Lower leg skin (tissue), 4 donors: ENCODE data around the gene SKA2. TPM values are rescaled to one million over a fixed set of nuclear protein-coding genes. Genes with fewer than 3 reads are reported as not detected.
"Not testable (repeated sequence)": the region's sequence is repeated elsewhere in the genome, so short reads cannot be mapped to it uniquely, and the experiment has no call there.

Experiments used
- DNase-seq, 2 donors: peaks; one replicate each; pipeline ENCODE4 v3.0.0-alpha.2; 2019; ENCODE audit warnings: low spot score in 2 of 2
- H3K4me3 ChIP-seq: fragments of 200-600 bp; sonication (generic); 2 replicates; pipeline ENCODE4 v1.5.1; 2017; ENCODE audit warnings: mild to moderate bottlenecking, low read depth; ENCODE audit not compliant: poor library complexity, severe bottlenecking
- CTCF ChIP-seq, 3 donors: fragments of 450-650 bp; IDR thresholded peaks; one replicate each; pipeline ENCODE4 v1.5.1; 2016; ENCODE audit warnings: antibody characterized with exemption in 3 of 3, mild to moderate bottlenecking in 3 of 3, moderate library complexity in 2 of 3
- POLR2A ChIP-seq, 2 donors: fragments of 450-650 bp; IDR thresholded peaks; one replicate each; pipeline ENCODE4 v1.6.1; 2016 to 2017; ENCODE audit warnings: antibody characterized with exemption in 2 of 2, mild to moderate bottlenecking in 1 of 2, moderate library complexity in 1 of 2
- WGBS, 2 donors: methylation state at CpG; one replicate each; pipeline ENCODE4 v1.1.5; 2018; 5-methylcytosine and 5-hydroxymethylcytosine counted together
- intact Hi-C: fragments of 100-400 bp; cut with DNase I; formaldehyde crosslinking; loops from one replicate; pipeline ENCODE4 v1.15.0; 2023; ENCODE audit warnings: low total_unique reads
- total RNA-seq, 4 donors: library from RNA; depleted of rRNA; stranded (reverse); fragments of >200 nt; gene quantifications; one replicate each; pipeline ENCODE4 v1.1.0, GENCODE V29; 2016

SKA2 gene
- total RNA-seq, 4 donors from 2014 or later: 8.9 to 21.2 (median 17.8) TPM

DNA sequence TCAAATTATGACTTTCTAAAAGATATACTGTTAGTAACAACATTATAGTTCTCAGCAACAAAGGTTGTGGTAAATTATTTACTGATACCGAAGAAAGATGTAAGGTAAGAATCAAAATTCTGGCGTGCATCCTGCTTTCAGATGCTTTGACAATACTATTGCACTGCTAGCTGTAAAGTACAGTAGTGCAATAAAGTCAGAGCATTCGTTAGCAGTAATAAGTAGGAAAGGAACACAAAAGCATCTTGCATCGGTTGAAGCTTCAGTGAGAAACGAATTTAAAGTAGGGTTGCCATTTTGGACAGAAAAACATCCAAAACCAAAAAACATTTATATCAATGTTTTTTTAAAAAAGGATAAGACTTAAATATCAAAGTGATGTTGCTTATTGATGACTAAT is 4.0 kb downstream of the SKA2 start:
- intact Hi-C loops: no loop called here
- TF ChIP-seq CTCF (IDR thresholded peaks at IDR 0.05) (no peak), POLR2A (IDR thresholded peaks at IDR 0.05) (no peak)
- no peak overlapping the region for H3K4me3 ChIP-seq
- DNase-seq: no peak
- 71 to 77% methylated on average over 5 of the region's 5 CpGs for WGBS, 2 donors

- H3K4me3 ChIP-seq: no peak overlapping the region
Observed at GRCh38 chr17:59149841-59150511, 5.0 kb downstream of the SKA2 start.

GRCh38 chr17:59149051-59149450 is 5.9 kb downstream of the SKA2 start:
- WGBS, 2 donors: 81 to 88% methylated on average over 2 of the region's 2 CpGs
- intact Hi-C loops: no loop called here

More at GRCh38 chr17:59149841-59150511, 5.0 kb downstream of the SKA2 start:
- 80 to 88% methylated on average over 5 of the region's 5 CpGs for WGBS, 2 donors
- no peak for DNase-seq
- TF ChIP-seq CTCF (IDR thresholded peaks at IDR 0.05) (no peak), POLR2A (IDR thresholded peaks at IDR 0.05) (no peak)
- intact Hi-C loops: no loop called here

DNA sequence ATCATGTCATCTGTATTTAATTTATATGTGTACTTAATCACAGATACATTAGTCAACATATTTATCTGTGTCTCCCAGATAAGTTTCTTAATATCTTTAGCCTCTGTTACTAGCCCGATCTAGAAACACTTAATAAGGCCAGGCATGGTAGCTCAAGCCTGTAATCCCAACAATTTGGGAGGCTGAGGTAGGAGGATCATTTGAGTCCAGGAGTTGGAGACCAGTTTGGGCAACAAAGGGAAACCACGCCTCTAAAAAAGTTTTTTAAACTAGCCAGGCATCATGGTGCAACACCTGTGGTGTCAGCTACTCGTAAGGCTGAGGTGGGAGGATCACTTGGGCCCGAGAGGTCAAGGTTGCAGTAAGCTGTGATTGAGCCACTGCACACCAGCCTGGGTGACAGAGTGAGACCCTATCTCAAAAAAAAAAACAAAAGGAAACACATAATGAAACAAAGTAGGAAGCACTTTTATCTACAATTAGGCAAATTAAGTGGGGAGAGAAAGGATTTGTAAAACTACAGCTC is 9.4 kb downstream of the SKA2 start:
- TF ChIP-seq POLR2A (IDR thresholded peaks at IDR 0.05) (no peak), CTCF (IDR thresholded peaks at IDR 0.05) (no peak)
- intact Hi-C loops: no loop called here
- no peak overlapping the region for H3K4me3 ChIP-seq
- no peak for DNase-seq
- WGBS, 2 donors: 93 to 97% methylated on average over 4 of the region's 4 CpGs

More at GRCh38 chr17:59149051-59149450, 5.9 kb downstream of the SKA2 start:
- no peak for DNase-seq
- no peak overlapping the region for H3K4me3 ChIP-seq
- TF ChIP-seq POLR2A (IDR thresholded peaks at IDR 0.05) (no peak), CTCF (IDR thresholded peaks at IDR 0.05) (no peak)

DNA sequence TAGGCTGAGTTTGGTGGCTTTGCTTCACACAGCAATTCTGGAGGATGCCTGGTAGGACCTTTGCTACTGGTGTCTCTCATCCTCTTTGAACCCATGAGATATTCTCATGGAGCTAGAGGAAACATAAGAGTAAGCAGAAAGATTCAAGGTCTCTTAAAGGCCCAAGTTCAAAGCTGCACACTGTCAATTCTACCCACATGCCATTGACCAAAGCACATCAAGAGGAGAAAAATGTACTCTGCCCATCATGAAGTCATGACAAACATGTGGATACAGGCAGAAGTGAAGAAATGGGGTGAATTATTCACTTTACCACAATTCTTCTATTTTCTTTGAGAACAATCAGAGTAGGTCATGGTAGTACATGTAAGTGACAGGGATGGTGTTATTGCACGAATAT is 13.1 kb downstream of the SKA2 start:
- no peak overlapping the region for H3K4me3 ChIP-seq
- TF ChIP-seq POLR2A (IDR thresholded peaks at IDR 0.05) (no peak), CTCF (IDR thresholded peaks at IDR 0.05) (no peak)
- DNase-seq: no peak
- WGBS, 2 donors: 96 to 100% methylated on average over 1 of the region's 1 CpG
- intact Hi-C loops: no loop called here

- H3K4me3 ChIP-seq: no peak overlapping the region
- intact Hi-C loops: no loop called here
- no peak for DNase-seq
- no peak for TF ChIP-seq POLR2A (IDR thresholded peaks at IDR 0.05)
- no peak for TF ChIP-seq CTCF (IDR thresholded peaks at IDR 0.05)
- WGBS, 2 donors: 68 to 71% methylated on average over 4 of the region's 4 CpGs
Observed at GRCh38 chr17:59139939-59140338, 15.0 kb downstream of the SKA2 start.

- H3K4me3 ChIP-seq, intact Hi-C loops, DNase-seq: not testable (repeated sequence)
- WGBS, 2 donors: 82 to 86% methylated on average over 10 of the region's 10 CpGs
Observed at GRCh38 chr17:59138339-59138738, 16.6 kb downstream of the SKA2 start.
